ENCODE results near the gene EPG5. TPM values are rescaled to one million over a fixed set of nuclear protein-coding genes. Genes with fewer than 3 reads are reported as not detected.

EPG5 gene
- total RNA-seq, 1 experiment from 2014 or later, result 16.1 TPM

GRCh38 chr18:45870419-45870818, 96.7 kb downstream of the EPG5 start:
- H3K4me3 Mint-ChIP-seq, result no peak overlapping the region
- H3K27ac ChIP-seq (ENCODE audit: insufficient read length, low read depth, low read length), result no peak overlapping the region
- peaks cover 2 to 5% of the 10 kb centered on the region in 2 experiments; a peak in 4 of 5 replicates for H3K9me3 Mint-ChIP-seq
- no peaks in the 10 kb centered on the region for H3K27me3 ChIP-seq (ENCODE audit: insufficient read depth, low read length)
- H3K23ac ChIP-seq (ENCODE audit: insufficient read length, low read depth, low read length), result no peak overlapping the region
- no peak overlapping the region for H3K4ac ChIP-seq (ENCODE audit: low read depth, low read length)
- no peak overlapping the region for H3K56ac ChIP-seq (ENCODE audit: insufficient read length, low read depth, low read length)
- H2BK20ac ChIP-seq (ENCODE audit: low read depth, low read length, poor library complexity, severe bottlenecking), result no peak overlapping the region
- H2AFZ ChIP-seq (ENCODE audit: low read length), result no peak overlapping the region
- no peaks in the 10 kb centered on the region for H3K23me2 ChIP-seq (ENCODE audit: insufficient read length, low read depth, low read length, poor library complexity, severe bottlenecking)
- DNase-seq, result no peak
- H3K9me3 ChIP-seq (ENCODE audit: control insufficient read depth, low read depth, low read length), result no peaks in the 10 kb centered on the region
- no peak overlapping the region for H2AK5ac ChIP-seq (ENCODE audit: insufficient read length, low read length)
- no peak overlapping the region for H4K8ac ChIP-seq (replicated peaks; ENCODE audit: insufficient read length, low read depth, low read length)
- H3K79me2 ChIP-seq (ENCODE audit: insufficient read depth, low read length), result no peaks in the 10 kb centered on the region
- no peak for TF ChIP-seq CTCF (conservative IDR thresholded peaks at IDR 0.05)
- H3K9ac ChIP-seq (ENCODE audit: extremely low read depth, insufficient read length, low read length), result no peak overlapping the region
- no CpG with 5 or more reads among the region's 7 CpGs for WGBS (ENCODE audit: extremely low coverage, insufficient read length, low lambda C conversion rate)
- H2BK120ac ChIP-seq (ENCODE audit: low read depth, low read length, poor library complexity, severe bottlenecking), result no peak overlapping the region
- H3K79me1 ChIP-seq (ENCODE audit: insufficient read depth, low read depth, low read length, poor library complexity, severe bottlenecking), result no peaks in the 10 kb centered on the region
- no peaks in the 10 kb centered on the region for H3K4me1 Mint-ChIP-seq
- H2BK5ac ChIP-seq (ENCODE audit: insufficient read length, low read length), result no peak overlapping the region
- no peaks in the 10 kb centered on the region for H3K4me1 ChIP-seq (ENCODE audit: insufficient read depth, low read length)
- no peak overlapping the region for H3K4me2 ChIP-seq (ENCODE audit: insufficient read depth, insufficient read length, low read length)
- H3K27me3 Mint-ChIP-seq (ENCODE audit: low read depth), result no peaks in the 10 kb centered on the region
- H2BK12ac ChIP-seq (ENCODE audit: insufficient read length, low read depth, low read length), result no peak overlapping the region
- peaks cover 18 to 48% (median 33%) of the 10 kb centered on the region in 3 experiments; a peak in 6 of 7 replicates for H3K36me3 Mint-ChIP-seq (ENCODE audit: insufficient read depth in 1 of 3, low read depth in 3 of 3)
- no peak overlapping the region for H4K5ac ChIP-seq (ENCODE audit: insufficient read length, low read depth, low read length)
- H3K18ac ChIP-seq (ENCODE audit: insufficient read length, low read depth, low read length), result no peak overlapping the region
- H4K91ac ChIP-seq (ENCODE audit: insufficient read length, low read depth, low read length), result no peak overlapping the region
- no peak overlapping the region for H2BK15ac ChIP-seq (ENCODE audit: low read depth, low read length)
- H3K14ac ChIP-seq (ENCODE audit: insufficient read depth, low read length), result no peak overlapping the region
- no peaks in the 10 kb centered on the region for H4K20me1 ChIP-seq (ENCODE audit: control insufficient read depth, insufficient read depth, insufficient read length)
- H3T11ph ChIP-seq (ENCODE audit: low read length), result no peak overlapping the region
- H3K27ac Mint-ChIP-seq, result no peak overlapping the region
